NCI-H510A treated with DMSO at 0.1 percent for 48 hours (cell line): ENCODE data around the gene PAQR9.

Experiments used
- DNase-seq: peaks from one replicate; lab custom pipeline; 2025; lab: John Stamatoyannopoulos, UW

PAQR9 gene

DNA sequence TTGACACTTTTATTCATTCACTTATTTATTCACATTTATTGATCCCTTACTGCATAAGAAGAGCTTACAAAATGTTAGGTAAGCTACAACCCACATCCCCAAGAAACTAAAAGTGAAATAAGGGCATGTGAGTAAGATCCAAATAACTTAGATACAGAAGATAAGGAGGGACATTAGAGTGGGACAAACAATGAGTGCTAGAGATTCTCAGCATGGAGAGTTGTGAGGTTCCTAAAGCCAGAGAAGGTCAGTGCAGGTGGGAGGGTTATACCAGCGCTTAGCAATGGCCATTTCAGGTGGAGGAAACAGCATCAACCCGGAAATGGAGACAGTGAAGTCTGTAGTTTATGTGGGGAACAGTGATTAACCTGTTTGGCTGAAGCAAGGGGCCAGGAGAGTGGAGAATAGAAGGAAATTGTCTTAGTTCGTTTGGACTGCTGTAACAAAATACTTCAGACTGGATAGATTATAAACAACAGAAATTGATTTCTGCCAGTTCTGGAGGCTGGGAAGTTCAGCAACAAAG lies 49.1 kb downstream of the PAQR9 start:
- no peak for DNase-seq

DNA sequence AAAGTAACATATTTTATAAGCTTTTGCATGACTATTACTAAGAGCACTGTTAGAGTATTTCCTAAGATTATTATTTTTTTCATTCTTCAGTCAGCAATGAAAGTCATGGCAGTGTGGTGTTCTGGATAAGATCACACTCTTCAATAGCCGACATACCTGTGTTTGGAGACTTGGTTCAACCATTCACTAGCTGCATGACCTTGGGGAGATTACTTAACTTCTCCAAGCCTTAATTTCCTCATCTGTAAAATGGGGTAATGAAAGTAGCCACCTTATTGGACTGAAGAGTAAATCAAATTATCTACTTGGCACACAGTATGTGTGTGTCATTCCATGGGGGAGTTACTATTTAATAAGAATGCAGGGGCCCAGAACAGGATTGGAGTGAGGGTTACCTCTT lies 50.0 kb downstream of the PAQR9 start:
- DNase-seq = no peak

DNA sequence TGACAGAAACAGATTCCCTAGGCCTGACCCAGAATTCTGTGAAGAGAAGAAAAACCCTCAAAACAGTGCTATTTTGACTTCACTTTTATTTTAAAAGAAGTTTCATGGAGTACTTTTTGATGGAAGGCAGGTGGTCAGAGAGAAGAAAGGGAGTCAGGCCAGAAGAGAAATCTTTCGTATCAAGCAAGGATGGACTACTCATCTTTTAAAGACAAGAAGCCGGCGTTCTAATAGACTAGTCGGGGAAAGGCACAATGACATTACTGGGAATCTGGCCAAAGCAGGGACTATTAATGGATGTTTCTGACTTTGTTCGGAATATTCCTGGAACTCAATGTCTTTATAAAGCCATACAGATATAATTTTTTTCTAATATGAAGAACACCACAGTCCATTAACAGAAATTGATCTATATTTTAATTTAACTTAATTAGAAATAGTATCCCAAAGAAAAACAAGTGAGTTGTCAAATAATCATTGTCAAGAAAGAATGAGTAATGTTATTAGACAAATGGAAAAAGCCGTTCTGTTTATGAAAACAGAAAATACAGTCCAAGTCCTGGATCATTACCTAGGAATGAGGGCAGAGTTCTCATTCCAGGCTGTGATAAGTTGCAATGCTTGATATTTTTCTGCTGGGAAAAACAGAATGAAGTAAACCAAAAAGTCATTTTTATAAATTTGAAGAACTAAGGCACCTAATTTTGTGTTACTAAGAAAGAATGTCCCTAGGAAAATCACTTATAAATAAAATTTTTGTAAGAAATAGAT lies 50.9 kb downstream of the PAQR9 start:
- DNase-seq = no peak
